Breast epithelium (tissue), 3 donors: ENCODE results near the gene MYBPHL.

ENCODE experiments used
- CTCF ChIP-seq, 3 donors: fragments of 450-650 bp; IDR thresholded peaks; one replicate each; pipeline ENCODE4 v1.5.1; 2016 to 2017; ENCODE audit warnings: antibody characterized with exemption in 3 of 3, mild to moderate bottlenecking in 3 of 3, moderate library complexity in 3 of 3
- POLR2AphosphoS5 ChIP-seq, 3 donors: sonication (generic); formaldehyde crosslinking; IDR thresholded peaks; one replicate each; pipeline ENCODE4 v1.6.1; 2017; ENCODE audit warnings: antibody characterized with exemption in 3 of 3

GRCh38 chr1:109301874-109302273, 4.9 kb downstream of the MYBPHL start:
- TF ChIP-seq CTCF (IDR thresholded peaks at IDR 0.05) (no peak), POLR2AphosphoS5 (IDR thresholded peaks at IDR 0.05) (no peak)
